Activated CD4-positive, alpha-beta T cell treated with anti-CD3 and anti-CD28 coated beads, Interleukin-2, amount 10 ng/mL, durations not matched to agents 7 days and 5 days (primary cell): Measurements from ENCODE around the gene FRMD4B. TPM values are rescaled to one million over a fixed set of nuclear protein-coding genes. Genes with fewer than 3 reads are reported as not detected.

ENCODE experiments used
- CTCF ChIA-PET: fragments of 350-600 bp; sonication (Branson Sonifier 250); formaldehyde crosslinking; loops from one replicate; lab custom pipeline; 2021; ENCODE audit warnings: antibody characterized with exemption; lab: Charles Lee
- POLR2A ChIA-PET: fragments of 350-600 bp; sonication (Branson Sonifier 250); formaldehyde crosslinking; loops from one replicate; lab custom pipeline; 2021; ENCODE audit warnings: antibody characterized with exemption; lab: Charles Lee
- DNase-seq: peaks from one replicate; pipeline ENCODE4 v3.0.0-alpha.2; 2020
- H3K27ac Mint-ChIP-seq: one replicate; pipeline ENCODE4 v1.8.0; 2021; ENCODE audit warnings: mild to moderate bottlenecking, moderate library complexity, mixed read lengths
- H3K27me3 Mint-ChIP-seq: one replicate; pipeline ENCODE4 v1.8.0; 2021; ENCODE audit warnings: mixed read lengths
- H3K36me3 Mint-ChIP-seq: one replicate; pipeline ENCODE4 v1.8.0; 2021; ENCODE audit warnings: low read depth, mixed read lengths
- H3K4me1 Mint-ChIP-seq: one replicate; pipeline ENCODE4 v1.8.0; 2021; ENCODE audit warnings: mixed read lengths
- H3K4me3 Mint-ChIP-seq: one replicate; pipeline ENCODE4 v1.8.0; 2021; ENCODE audit warnings: mild to moderate bottlenecking, moderate library complexity, mixed read lengths
- H3K9me3 Mint-ChIP-seq: one replicate; pipeline ENCODE4 v1.8.0; 2021; ENCODE audit warnings: mixed read lengths
- total RNA-seq, 2 experiments: library from RNA; stranded (reverse); gene quantifications; one replicate each; pipeline ENCODE4 v1.2.3, GENCODE V29; 2021

Gene FRMD4B
- total RNA-seq, 2 experiments from 2014 or later = 6.9 to 8.2 TPM

DNA sequence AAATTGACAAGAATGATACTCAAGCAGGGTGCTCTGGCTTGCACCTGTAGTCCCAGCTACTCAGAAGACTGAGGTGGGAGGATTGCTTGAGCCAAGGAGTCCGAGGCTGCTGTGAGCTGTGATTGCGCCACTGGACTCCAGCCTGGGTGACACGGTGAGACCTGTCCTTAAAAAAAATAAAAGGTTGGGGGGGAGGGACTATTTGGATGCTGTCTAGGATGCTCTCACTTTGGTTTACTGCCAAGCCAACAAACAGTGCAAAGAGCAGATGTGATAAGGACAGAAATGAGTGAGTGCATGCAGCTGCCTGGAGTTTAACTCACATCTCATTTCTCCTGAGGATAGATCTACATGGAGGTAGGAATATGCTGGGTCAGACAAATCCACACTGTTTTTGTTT lies 130.0 kb downstream of the FRMD4B start:
- POLR2A ChIA-PET = no interaction called here
- no peaks in the 10 kb centered on the region for H3K4me1 Mint-ChIP-seq
- H3K4me3 Mint-ChIP-seq = no peak overlapping the region
- no peaks in the 10 kb centered on the region for H3K36me3 Mint-ChIP-seq
- DNase-seq = no peak
- no peak overlapping the region for H3K27ac Mint-ChIP-seq
- H3K9me3 Mint-ChIP-seq = no peaks in the 10 kb centered on the region
- peaks cover 6% of the 10 kb centered on the region for H3K27me3 Mint-ChIP-seq
- CTCF ChIA-PET = interaction anchor here (0.7 to 2.1 kb wide), 2 partner anchors 12 to 18 kb away, joined by 3 to 6 read pairs; no protein-coding TSS in a partner anchor

- POLR2A ChIA-PET = no interaction called here
- H3K27me3 Mint-ChIP-seq = peaks cover 6% of the 10 kb centered on the region
- H3K4me3 Mint-ChIP-seq = no peak overlapping the region
- CTCF ChIA-PET = interaction anchor here (0.9 to 2.1 kb wide), 3 partner anchors 11 to 92 kb away, joined by 3 to 6 read pairs (median 3); no protein-coding TSS in a partner anchor
- H3K4me1 Mint-ChIP-seq = peaks cover 3% of the 10 kb centered on the region
- DNase-seq = no peak
- H3K27ac Mint-ChIP-seq = no peak overlapping the region
- H3K9me3 Mint-ChIP-seq = no peaks in the 10 kb centered on the region
- H3K36me3 Mint-ChIP-seq = no peaks in the 10 kb centered on the region
These were observed 131.5 kb downstream of the FRMD4B start for GRCh38 chr3:69254351-69254750.

DNA sequence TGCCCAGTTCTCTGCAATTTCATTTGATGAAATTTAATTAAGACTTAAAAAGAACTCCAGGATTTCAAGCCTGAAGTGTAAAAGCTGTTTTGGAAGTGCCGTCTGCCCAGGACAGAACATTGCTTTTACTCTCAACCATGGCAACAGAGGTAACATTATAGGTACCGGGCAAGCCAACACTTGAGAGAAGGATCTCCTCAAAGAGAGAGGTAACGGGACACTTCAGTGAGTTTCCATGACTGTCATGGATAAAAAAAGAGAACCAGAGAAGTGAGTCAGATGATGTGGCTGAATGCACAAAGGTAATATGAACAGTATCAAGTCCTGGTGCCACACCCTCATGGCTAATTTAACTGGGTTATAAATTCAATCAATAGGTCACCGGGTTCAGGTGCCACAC lies 133.3 kb downstream of the FRMD4B start:
- Mint-ChIP-seq H3K36me3 (no peaks in the 10 kb centered on the region), H3K27ac (no peak overlapping the region), H3K4me3 (no peak overlapping the region)

DNA sequence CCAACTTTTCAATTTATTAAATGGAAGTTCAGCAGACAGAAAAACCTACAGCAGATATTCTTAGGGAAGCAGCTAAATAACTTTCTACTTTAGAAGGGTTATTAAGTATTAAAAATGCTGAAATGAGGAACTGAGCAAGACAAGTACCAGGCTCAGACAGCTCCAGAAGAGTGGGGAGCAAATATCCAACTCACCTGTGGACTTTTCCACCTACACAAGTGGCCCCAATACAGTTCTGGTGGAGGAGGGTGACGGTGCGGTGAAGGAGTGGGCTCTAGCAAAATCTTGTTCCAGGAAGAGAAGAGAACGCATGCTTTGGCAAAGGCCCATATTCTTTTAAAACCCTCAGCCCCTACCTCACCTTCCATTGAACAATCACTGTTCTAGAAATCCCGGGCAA lies 133.7 kb downstream of the FRMD4B start:
- H3K9me3 Mint-ChIP-seq = no peaks in the 10 kb centered on the region
- no peak overlapping the region for H3K4me3 Mint-ChIP-seq
- ChIA-PET POLR2A (no interaction called here), CTCF (interaction anchor here (0.6 kb wide), 1 partner anchor 14 kb away, joined by 3 read pairs; no protein-coding TSS in a partner anchor)
- peaks cover 6% of the 10 kb centered on the region for H3K27me3 Mint-ChIP-seq
- no peak overlapping the region for H3K27ac Mint-ChIP-seq
- DNase-seq = no peak
- peaks cover 3% of the 10 kb centered on the region for H3K4me1 Mint-ChIP-seq
- no peaks in the 10 kb centered on the region for H3K36me3 Mint-ChIP-seq

More for the DNA sequence above, 133.3 kb downstream of the FRMD4B start:
- Mint-ChIP-seq H3K27me3 (peaks cover 6% of the 10 kb centered on the region), H3K9me3 (no peaks in the 10 kb centered on the region), H3K4me1 (peaks cover 3% of the 10 kb centered on the region)
- DNase-seq = no peak
- ChIA-PET POLR2A (no interaction called here), CTCF (no interaction called here)

DNA sequence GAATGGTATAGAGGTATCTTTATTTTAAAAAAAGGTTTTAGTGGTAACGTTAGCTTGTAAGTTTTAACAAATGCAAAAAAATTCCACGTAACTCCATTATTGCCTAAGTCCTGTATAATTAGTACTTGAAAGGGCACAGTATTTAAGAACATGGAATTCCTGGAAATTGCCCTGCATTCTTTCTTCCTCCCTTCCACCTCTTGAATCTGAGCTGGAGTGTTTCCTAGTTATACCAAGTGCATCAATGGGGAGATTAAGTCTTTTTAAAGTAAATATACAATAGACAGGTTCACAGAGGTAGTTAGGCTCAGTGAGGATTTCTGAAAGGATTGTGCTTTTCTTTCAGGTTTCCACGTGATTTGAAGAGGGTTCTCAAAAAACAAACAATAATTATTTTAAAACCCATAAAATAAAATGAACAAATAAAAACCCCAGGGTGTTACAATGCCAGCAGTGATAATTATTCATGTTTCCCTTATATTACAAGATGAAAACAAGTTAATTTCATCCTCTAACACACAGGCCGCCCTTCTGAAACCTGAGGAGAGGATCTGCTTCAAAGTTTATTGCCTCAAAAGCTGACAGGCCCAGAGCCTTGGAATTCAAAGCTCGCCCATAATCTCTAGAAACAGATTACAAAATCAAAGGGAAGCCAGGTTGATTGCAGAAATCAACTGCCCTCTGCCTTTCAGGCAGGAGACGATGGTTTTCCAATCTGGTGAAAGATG lies 134.6 kb downstream of the FRMD4B start:
- Mint-ChIP-seq H3K9me3 (no peaks in the 10 kb centered on the region), H3K4me3 (no peak overlapping the region), H3K27me3 (peaks cover 6% of the 10 kb centered on the region), H3K36me3 (no peaks in the 10 kb centered on the region), H3K4me1 (peaks cover 3% of the 10 kb centered on the region), H3K27ac (no peak overlapping the region)
- ChIA-PET CTCF (interaction anchor here (0.6 to 1.5 kb wide), 2 partner anchors 8 to 13 kb away, joined by 3 to 5 read pairs; no protein-coding TSS in a partner anchor), POLR2A (no interaction called here)
- DNase-seq = no peak

GRCh38 chr3:69250014-69250413 lies 135.9 kb downstream of the FRMD4B start:
- peak; percentile 9 for DNase-seq
- H3K36me3 Mint-ChIP-seq = no peaks in the 10 kb centered on the region
- POLR2A ChIA-PET = no interaction called here

DNA sequence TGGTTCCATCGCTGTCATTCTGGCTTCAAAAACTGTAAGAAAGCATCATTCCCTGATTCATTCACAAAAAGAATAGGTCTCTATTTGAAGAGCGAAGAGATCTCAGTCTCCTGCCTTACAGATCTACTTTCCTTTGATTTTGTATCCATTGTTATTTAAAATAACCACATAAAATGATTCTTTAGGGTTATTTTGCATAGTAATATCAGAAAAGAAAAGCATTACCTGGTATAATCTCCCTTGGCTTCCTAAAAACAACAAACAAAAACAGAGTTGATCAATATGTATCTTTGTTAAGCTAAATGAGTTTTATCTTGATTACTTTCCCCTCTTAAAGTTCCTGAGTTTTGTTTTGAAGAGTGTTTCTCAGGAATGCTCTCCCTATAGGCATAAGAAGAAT lies 136.9 kb downstream of the FRMD4B start:
- Mint-ChIP-seq H3K27ac (no peak overlapping the region), H3K4me3 (no peak overlapping the region), H3K27me3 (peaks cover 4% of the 10 kb centered on the region), H3K4me1 (peaks cover 3% of the 10 kb centered on the region), H3K36me3 (no peaks in the 10 kb centered on the region), H3K9me3 (no peaks in the 10 kb centered on the region)
- CTCF ChIA-PET = interaction anchor here (1.8 kb wide), 1 partner anchor 12 kb away, joined by 5 read pairs; no protein-coding TSS in a partner anchor
- no peak for DNase-seq
- POLR2A ChIA-PET = no interaction called here

More at GRCh38 chr3:69250014-69250413, 135.9 kb downstream of the FRMD4B start:
- CTCF ChIA-PET = interaction anchor here (1.5 to 1.8 kb wide), 2 partner anchors 9 to 13 kb away, joined by 5 read pairs; no protein-coding TSS in a partner anchor
- H3K4me1 Mint-ChIP-seq = peaks cover 3% of the 10 kb centered on the region
- H3K4me3 Mint-ChIP-seq = peak overlapping the region; percentile 1
- peaks cover 6% of the 10 kb centered on the region for H3K27me3 Mint-ChIP-seq
- H3K9me3 Mint-ChIP-seq = no peaks in the 10 kb centered on the region
- H3K27ac Mint-ChIP-seq = peak overlapping the region; percentile 17

DNA sequence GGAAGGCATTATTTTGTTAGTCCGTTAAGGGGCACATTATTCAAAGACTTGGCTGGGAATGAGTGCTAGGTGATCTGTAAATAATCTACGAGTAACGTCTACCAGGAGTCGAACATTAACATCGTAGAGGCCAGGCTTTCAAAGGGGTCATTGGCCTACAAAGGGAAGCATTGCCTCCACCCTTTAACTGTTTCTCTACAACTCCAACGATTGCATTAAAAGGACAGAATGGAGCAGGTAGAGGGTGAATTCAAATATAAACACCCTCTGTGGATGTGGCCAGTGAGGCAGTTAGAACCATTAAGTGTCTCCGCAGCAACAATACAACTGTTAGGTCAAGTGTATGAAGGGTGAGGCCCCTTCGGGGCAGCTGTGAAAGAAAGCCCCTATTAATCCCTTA lies 137.5 kb downstream of the FRMD4B start:
- peaks cover 4% of the 10 kb centered on the region for H3K27me3 Mint-ChIP-seq
- no peak overlapping the region for H3K27ac Mint-ChIP-seq
- ChIA-PET CTCF (interaction anchor here (1.8 kb wide), 1 partner anchor 12 kb away, joined by 5 read pairs; no protein-coding TSS in a partner anchor), POLR2A (no interaction called here)
- H3K36me3 Mint-ChIP-seq = no peaks in the 10 kb centered on the region
- no peak for DNase-seq
- H3K4me3 Mint-ChIP-seq = no peak overlapping the region
- H3K9me3 Mint-ChIP-seq = no peaks in the 10 kb centered on the region
- peaks cover 3% of the 10 kb centered on the region for H3K4me1 Mint-ChIP-seq

DNA sequence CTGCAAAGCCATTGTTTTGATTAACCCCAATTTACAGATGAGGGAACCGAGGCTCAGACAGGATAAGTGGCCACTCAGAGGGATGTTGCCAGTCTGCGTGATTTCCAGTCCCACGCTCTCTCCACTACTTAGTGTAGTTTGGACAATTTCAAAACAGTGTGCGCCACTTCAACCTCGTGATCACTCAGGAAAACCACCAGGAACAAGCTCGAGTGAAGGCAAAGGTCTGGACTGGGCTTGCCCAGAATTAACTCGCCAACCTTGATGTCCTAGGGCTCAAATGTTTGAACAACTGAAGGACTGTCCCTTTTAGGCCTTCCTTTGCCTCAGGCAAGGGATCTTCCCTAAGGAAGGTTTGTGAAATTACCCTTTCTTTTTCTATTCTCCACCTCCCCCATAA lies 139.3 kb downstream of the FRMD4B start:
- Mint-ChIP-seq H3K27ac (no peak overlapping the region), H3K36me3 (no peaks in the 10 kb centered on the region), H3K4me1 (peaks cover 3% of the 10 kb centered on the region), H3K9me3 (no peaks in the 10 kb centered on the region), H3K4me3 (no peak overlapping the region), H3K27me3 (no peaks in the 10 kb centered on the region)
- ChIA-PET CTCF (no interaction called here), POLR2A (no interaction called here)
- DNase-seq = no peak

- no peak for DNase-seq
- no peaks in the 10 kb centered on the region for H3K27me3 Mint-ChIP-seq
- H3K4me1 Mint-ChIP-seq = no peaks in the 10 kb centered on the region
- H3K4me3 Mint-ChIP-seq = no peak overlapping the region
- CTCF ChIA-PET = interaction anchor here (0.6 to 1.6 kb wide), 7 partner anchors 10 to 45 kb away, joined by 3 to 6 read pairs (median 3); no protein-coding TSS in a partner anchor
- H3K9me3 Mint-ChIP-seq = no peaks in the 10 kb centered on the region
- H3K27ac Mint-ChIP-seq = no peak overlapping the region
- H3K36me3 Mint-ChIP-seq = no peaks in the 10 kb centered on the region
- POLR2A ChIA-PET = no interaction called here
These were observed 141.8 kb downstream of the FRMD4B start for GRCh38 chr3:69244039-69244438.

DNA sequence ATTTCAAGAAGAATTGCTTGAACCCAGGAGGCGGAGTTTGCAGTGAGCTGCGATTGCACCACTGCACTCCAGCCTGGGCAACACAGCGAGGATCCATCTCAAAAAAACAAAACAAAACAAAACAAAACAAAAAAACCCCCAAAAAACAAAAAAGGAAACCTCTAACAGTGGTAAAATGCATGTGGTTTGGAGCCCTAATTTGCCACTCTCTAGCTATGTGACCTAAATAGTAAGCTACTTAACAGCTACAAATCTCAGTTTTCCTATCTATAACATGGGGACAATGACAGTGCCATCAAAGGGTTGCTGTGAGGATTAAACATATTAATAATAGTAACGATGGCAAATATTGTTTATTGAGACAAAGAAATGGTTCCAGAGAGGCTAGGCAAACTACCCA lies 144.1 kb downstream of the FRMD4B start:
- CTCF ChIA-PET = interaction anchor here (1.8 kb wide), 1 partner anchor 65 kb away, joined by 4 read pairs; no protein-coding TSS in a partner anchor
- Mint-ChIP-seq H3K9me3 (no peaks in the 10 kb centered on the region), H3K36me3 (no peaks in the 10 kb centered on the region), H3K27me3 (no peaks in the 10 kb centered on the region), H3K4me3 (no peak overlapping the region), H3K27ac (no peak overlapping the region), H3K4me1 (peaks cover 2% of the 10 kb centered on the region)
- POLR2A ChIA-PET = no interaction called here
- no peak for DNase-seq

GRCh38 chr3:69240651-69241568 lies 145.0 kb downstream of the FRMD4B start:
- Mint-ChIP-seq H3K36me3 (no peaks in the 10 kb centered on the region), H3K4me1 (peaks cover 10% of the 10 kb centered on the region), H3K27ac (no peak overlapping the region), H3K27me3 (no peaks in the 10 kb centered on the region), H3K9me3 (no peaks in the 10 kb centered on the region), H3K4me3 (no peak overlapping the region)
- no peak for DNase-seq
- ChIA-PET CTCF (interaction anchor here (1.8 kb wide), 1 partner anchor 65 kb away, joined by 4 read pairs; no protein-coding TSS in a partner anchor), POLR2A (no interaction called here)
